ENCODE measurements around the gene PACS2.
A peak's percentile ranks its signal among the peaks of the same experiment; 100 is the strongest.

Gene PACS2

DNA sequence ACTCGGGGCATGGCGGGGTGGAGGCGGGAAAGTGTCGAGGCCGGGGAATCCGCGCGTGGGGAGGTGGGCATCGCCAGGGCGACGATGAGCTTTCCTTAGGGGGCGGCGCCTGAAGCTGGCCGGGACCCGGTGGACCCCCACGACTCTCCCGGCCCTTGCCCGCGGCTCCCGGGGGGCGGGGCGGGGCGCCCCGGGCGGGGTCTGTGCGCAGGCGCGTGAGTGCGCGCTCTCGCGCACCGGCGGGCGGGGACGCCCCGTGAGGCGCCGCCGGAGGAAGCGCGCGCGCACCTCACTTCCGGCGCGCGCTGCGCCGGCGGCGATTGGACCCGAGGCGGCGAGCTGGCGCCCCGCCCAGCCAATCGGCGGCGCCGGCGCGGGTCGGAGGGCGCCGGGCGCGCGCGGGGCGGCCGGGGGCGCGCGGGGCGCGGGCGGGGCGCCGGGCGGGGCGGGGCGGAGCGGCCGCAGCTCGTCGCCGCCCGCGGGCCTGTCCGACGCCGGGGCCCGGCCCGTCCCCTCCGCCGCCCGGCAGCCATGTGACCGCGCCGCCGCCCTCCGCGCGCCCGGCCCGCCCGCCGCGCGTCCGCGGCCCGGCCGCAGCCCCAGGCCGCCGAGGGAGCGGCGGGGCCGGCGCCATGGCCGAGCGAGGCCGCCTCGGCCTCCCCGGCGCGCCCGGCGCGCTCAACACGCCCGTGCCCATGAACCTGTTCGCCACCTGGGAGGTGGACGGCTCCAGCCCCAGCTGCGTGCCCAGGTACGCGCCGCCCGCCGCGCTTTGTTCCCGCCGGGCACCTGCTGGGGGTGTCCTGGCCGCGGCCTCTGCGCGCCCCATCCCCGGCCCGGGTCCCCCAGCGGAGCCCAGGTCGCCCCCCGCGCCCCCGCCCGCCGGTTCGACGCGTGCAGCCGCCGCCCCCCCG lies at the start of gene PACS2:
Gene PACS2 (plus strand): TSS at position 462 of the 914 bp plus-strand sequence. CDS start 171 bp downstream, at position 633.
- Histone ChIP-seq H3K27me3 (ENCODE audit: insufficient read depth, poor library complexity, severe bottlenecking) (no peaks in the 10 kb centered on the region), H3K36me3 (ENCODE audit: low read depth) (no peaks in the 10 kb centered on the region), H3K27ac (ENCODE audit: poor library complexity, severe bottlenecking) (peak within 1 kb of the TSS; percentile 45), H3K4me3 (ENCODE audit: severe bottlenecking) (peak within 1 kb of the TSS; percentile 84), H3K9me3 (ENCODE audit: severe bottlenecking) (no peaks in the 10 kb centered on the region), H3K4me1 (ENCODE audit: insufficient read depth, poor library complexity, severe bottlenecking) (peaks cover 7% of the 10 kb centered on the region)
- DNase-seq (ENCODE audit: low spot score) (peak; percentile 74), ATAC-seq (ENCODE audit: low read depth) (peak; percentile 46)
- TF ChIP-seq, protein P1, sequence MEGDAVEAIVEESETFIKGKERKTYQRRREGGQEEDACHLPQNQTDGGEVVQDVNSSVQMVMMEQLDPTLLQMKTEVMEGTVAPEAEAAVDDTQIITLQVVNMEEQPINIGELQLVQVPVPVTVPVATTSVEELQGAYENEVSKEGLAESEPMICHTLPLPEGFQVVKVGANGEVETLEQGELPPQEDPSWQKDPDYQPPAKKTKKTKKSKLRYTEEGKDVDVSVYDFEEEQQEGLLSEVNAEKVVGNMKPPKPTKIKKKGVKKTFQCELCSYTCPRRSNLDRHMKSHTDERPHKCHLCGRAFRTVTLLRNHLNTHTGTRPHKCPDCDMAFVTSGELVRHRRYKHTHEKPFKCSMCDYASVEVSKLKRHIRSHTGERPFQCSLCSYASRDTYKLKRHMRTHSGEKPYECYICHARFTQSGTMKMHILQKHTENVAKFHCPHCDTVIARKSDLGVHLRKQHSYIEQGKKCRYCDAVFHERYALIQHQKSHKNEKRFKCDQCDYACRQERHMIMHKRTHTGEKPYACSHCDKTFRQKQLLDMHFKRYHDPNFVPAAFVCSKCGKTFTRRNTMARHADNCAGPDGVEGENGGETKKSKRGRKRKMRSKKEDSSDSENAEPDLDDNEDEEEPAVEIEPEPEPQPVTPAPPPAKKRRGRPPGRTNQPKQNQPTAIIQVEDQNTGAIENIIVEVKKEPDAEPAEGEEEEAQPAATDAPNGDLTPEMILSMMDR (IDR thresholded peaks at IDR 0.05; ENCODE audit: poor library complexity, severe bottlenecking): no peak

DNA sequence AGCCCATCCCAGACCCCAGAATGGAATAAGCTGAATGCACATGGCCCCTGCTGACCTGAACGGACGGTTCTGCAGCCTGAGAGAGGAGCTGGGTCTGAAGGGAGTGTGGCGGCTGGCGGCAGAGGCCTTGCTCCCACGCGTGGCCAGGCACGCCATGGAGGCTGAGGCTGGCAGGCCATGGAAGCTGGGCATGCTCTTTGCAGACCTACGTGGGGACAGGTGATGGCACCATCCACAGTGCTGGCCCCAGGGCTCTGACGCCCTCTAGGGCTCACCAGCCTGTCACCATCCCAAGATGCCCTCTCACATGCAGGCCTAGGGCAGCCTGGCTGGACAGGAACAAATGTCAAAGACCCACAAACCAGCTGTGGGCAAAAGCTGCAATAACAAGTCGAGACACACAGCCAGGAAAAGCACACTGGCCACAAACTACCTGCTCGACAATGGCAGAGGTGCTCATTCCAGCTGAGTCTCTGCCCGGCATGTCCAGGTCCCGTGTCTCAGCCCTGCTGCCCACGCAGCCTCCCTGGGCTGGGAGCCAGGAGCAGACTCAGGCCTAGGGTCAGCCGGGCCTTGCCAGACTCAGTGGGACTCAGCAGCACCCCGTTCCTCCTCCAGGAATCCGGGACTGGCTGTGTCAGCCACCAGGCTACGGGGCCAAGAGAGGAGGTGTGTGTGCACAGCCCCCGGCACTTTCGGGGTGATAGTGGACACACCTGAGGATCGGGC lies 46.6 kb upstream of the PACS2 start:
- Histone ChIP-seq H3K36me3 (ENCODE audit: low read depth) (peaks cover 6% of the 10 kb centered on the region; the same call in 1 of the 2 replicates), H3K27ac (ENCODE audit: poor library complexity, severe bottlenecking) (no peak overlapping the region), H3K27me3 (ENCODE audit: insufficient read depth, poor library complexity, severe bottlenecking) (no peaks in the 10 kb centered on the region), H3K4me3 (ENCODE audit: severe bottlenecking) (no peak overlapping the region), H3K4me1 (ENCODE audit: insufficient read depth, poor library complexity, severe bottlenecking) (no peaks in the 10 kb centered on the region), H3K9me3 (ENCODE audit: severe bottlenecking) (no peaks in the 10 kb centered on the region)
- ATAC-seq (ENCODE audit: low read depth) (peak; percentile 28; the same call in 1 of the 3 replicates), DNase-seq (ENCODE audit: low spot score) (no peak)
- TF ChIP-seq, protein P1 (IDR thresholded peaks at IDR 0.05; ENCODE audit: poor library complexity, severe bottlenecking): no peak

DNA sequence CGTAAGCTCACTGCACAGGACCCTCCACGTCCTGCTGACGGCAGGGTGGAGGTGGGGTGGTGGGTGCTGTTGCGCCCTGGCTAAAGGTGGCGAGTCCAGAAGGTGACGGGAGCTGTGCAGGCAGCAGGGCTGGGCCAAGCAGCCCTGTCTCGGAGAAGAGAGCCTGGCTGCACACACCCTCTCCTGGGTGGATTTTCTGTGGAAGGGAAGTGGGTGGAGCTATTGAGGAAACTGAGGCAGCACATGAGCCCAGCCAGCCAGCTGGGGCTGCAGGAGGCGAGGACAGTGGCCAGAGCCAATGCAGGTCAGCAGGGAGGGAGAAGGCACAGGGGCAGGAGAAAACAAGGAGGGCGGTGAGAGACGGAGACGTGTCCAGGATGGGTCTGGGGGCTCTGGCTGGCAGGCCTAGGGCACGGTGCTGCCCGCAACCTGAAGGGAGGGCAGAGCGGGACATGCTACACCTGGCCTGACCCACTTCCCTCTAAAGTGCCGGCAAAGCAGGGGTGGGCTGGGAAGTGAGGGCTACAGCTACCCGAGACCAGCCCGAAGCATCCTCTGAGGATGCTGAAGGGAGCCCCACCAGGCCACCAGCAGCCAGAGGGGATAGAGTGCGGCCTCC lies 45.7 kb upstream of the PACS2 start:
- Histone ChIP-seq H3K9me3 (ENCODE audit: severe bottlenecking) (no peaks in the 10 kb centered on the region), H3K4me1 (ENCODE audit: insufficient read depth, poor library complexity, severe bottlenecking) (no peaks in the 10 kb centered on the region), H3K4me3 (ENCODE audit: severe bottlenecking) (no peak overlapping the region), H3K27ac (ENCODE audit: poor library complexity, severe bottlenecking) (no peak overlapping the region), H3K27me3 (ENCODE audit: insufficient read depth, poor library complexity, severe bottlenecking) (no peaks in the 10 kb centered on the region), H3K36me3 (ENCODE audit: low read depth) (peaks cover 5% of the 10 kb centered on the region; the same call in 1 of the 2 replicates)
- TF ChIP-seq, protein P1 (IDR thresholded peaks at IDR 0.05; ENCODE audit: poor library complexity, severe bottlenecking): no peak
- ATAC-seq (ENCODE audit: low read depth) (no peak), DNase-seq (ENCODE audit: low spot score) (no peak)

DNA sequence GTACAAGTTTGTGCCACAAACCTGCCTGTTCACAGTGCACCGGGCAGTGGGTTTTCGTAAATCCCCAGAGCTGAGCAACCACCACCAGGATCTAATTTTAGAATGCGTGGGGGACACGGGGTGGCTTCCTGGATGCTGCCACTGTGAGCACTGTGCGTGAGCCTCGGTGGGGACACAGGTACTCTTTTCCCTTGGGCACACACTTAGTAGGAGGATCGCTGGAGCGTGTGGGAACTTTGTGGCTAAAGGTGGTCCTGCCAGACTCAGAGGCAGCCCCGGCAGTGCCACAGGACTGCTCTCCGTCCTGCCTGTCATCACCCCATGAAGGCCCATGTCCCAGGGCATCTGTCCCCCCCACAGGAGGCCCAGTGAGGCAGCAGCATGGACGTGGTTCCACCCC lies 45.1 kb upstream of the PACS2 start:
- TF ChIP-seq, protein P1 (IDR thresholded peaks at IDR 0.05; ENCODE audit: poor library complexity, severe bottlenecking): no peak
- Histone ChIP-seq H3K27me3 (ENCODE audit: insufficient read depth, poor library complexity, severe bottlenecking) (no peaks in the 10 kb centered on the region), H3K27ac (ENCODE audit: poor library complexity, severe bottlenecking) (no peak overlapping the region), H3K4me3 (ENCODE audit: severe bottlenecking) (no peak overlapping the region), H3K9me3 (ENCODE audit: severe bottlenecking) (no peaks in the 10 kb centered on the region), H3K36me3 (ENCODE audit: low read depth) (no peaks in the 10 kb centered on the region), H3K4me1 (ENCODE audit: insufficient read depth, poor library complexity, severe bottlenecking) (no peaks in the 10 kb centered on the region)
- DNase-seq (ENCODE audit: low spot score) (no peak), ATAC-seq (ENCODE audit: low read depth) (no peak)

All from RWPE2 (cell line).